Suprapubic skin (tissue), 4 donors: Measurements from ENCODE around the gene DTNBP1. TPM values are rescaled to one million over a fixed set of nuclear protein-coding genes. Genes with fewer than 3 reads are reported as not detected.

Experiments used
- DNase-seq, 2 donors: peaks; one replicate each; pipeline ENCODE4 v3.0.0-alpha.2; 2019; ENCODE audit warnings: low spot score in 2 of 2
- H3K27ac ChIP-seq: fragments of 200-600 bp; sonication (generic); one replicate; pipeline ENCODE4 v1.5.1; 2019
- H3K27me3 ChIP-seq: fragments of 200-600 bp; sonication (generic); one replicate; pipeline ENCODE4 v1.5.1; 2019
- H3K36me3 ChIP-seq: fragments of 200-600 bp; sonication (generic); one replicate; pipeline ENCODE4 v1.5.1; 2019
- H3K4me1 ChIP-seq: fragments of 200-600 bp; sonication (generic); one replicate; pipeline ENCODE4 v1.5.1; 2019
- H3K4me3 ChIP-seq: fragments of 200-600 bp; sonication (generic); one replicate; pipeline ENCODE4 v1.5.1; 2019; ENCODE audit warnings: mild to moderate bottlenecking
- H3K9me3 ChIP-seq: fragments of 200-600 bp; sonication (generic); one replicate; pipeline ENCODE4 v1.5.1; 2019
- CTCF ChIP-seq, 2 donors: fragments of 200-600 bp in 1 of 2; fragments of 450-650 bp in 1 of 2; sonication (generic) in 1 of 2; IDR thresholded peaks; one replicate each; pipeline ENCODE4 v1.5.1; 2016 to 2019; ENCODE audit warnings: antibody characterized with exemption in 2 of 2, mild to moderate bottlenecking in 1 of 2, moderate library complexity in 1 of 2
- EP300 ChIP-seq: sonication (generic); formaldehyde crosslinking; IDR thresholded peaks from one replicate; pipeline ENCODE4 v1.6.1; 2017; ENCODE audit warnings: antibody characterized with exemption
- POLR2A ChIP-seq, 2 donors: fragments of 450-650 bp; IDR thresholded peaks; one replicate each; pipeline ENCODE4 v1.6.1; 2017; ENCODE audit warnings: antibody characterized with exemption in 2 of 2, mild to moderate bottlenecking in 2 of 2, moderate library complexity in 2 of 2
- POLR2AphosphoS5 ChIP-seq, 3 donors: sonication (generic); formaldehyde crosslinking; IDR thresholded peaks; one replicate each; pipeline ENCODE4 v1.6.1; 2017; ENCODE audit warnings: antibody characterized with exemption in 3 of 3
- WGBS: methylation state at CpG from one replicate; pipeline ENCODE4 v1.1.5; 2018; 5-methylcytosine and 5-hydroxymethylcytosine counted together
- total RNA-seq, 4 donors: library from RNA; depleted of rRNA; stranded (reverse); fragments of >200 nt; gene quantifications; one replicate each; pipeline ENCODE4 v1.1.0, GENCODE V29; 2016

Gene DTNBP1
- total RNA-seq, 4 donors from 2014 or later, result 12.7 to 17.1 (median 16.4) TPM

GRCh38 chr6:15512721-15513120 is 150.1 kb downstream of the DTNBP1 start:
- 94% methylated on average over 5 of the region's 9 CpGs for WGBS

DNA sequence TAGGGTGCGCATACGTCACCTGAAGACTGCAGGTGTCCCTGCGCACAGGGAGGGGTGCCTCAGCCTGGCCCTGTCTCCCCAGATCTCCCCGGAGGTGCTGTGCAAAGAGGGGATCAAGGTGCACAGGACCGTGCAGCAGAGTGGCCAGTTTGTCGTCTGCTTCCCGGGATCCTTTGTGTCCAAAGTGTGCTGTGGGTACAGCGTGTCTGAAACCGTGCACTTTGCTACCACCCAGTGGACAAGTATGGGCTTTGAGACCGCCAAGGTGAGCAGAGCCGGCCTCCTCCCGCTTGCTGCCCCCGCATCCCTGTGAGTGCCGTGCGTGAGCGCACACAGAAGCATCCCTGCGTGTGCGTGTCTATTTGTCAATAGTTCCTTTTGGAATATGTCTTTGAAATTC is 150.7 kb downstream of the DTNBP1 start:
- no peaks in the 10 kb centered on the region for H3K27me3 ChIP-seq
- no peak overlapping the region for H3K27ac ChIP-seq
- no peak for DNase-seq
- WGBS, result 95% methylated on average over 16 of the region's 18 CpGs
- no peak for TF ChIP-seq EP300
- TF ChIP-seq POLR2AphosphoS5 (IDR thresholded peaks at IDR 0.05), result no peak
- TF ChIP-seq POLR2A (IDR thresholded peaks at IDR 0.05), result no peak
- no peak for TF ChIP-seq CTCF (IDR thresholded peaks at IDR 0.05)
- no peaks in the 10 kb centered on the region for H3K9me3 ChIP-seq
- H3K4me3 ChIP-seq, result no peak overlapping the region
- peaks cover 7% of the 10 kb centered on the region for H3K4me1 ChIP-seq
- H3K36me3 ChIP-seq, result peaks cover 83% of the 10 kb centered on the region

More at GRCh38 chr6:15512721-15513120, 150.1 kb downstream of the DTNBP1 start:
- Histone ChIP-seq H3K4me1 (peaks cover 7% of the 10 kb centered on the region), H3K27ac (no peak overlapping the region), H3K36me3 (peaks cover 83% of the 10 kb centered on the region), H3K9me3 (no peaks in the 10 kb centered on the region), H3K27me3 (no peaks in the 10 kb centered on the region), H3K4me3 (no peak overlapping the region)
- DNase-seq, result no peak
- no peak for TF ChIP-seq POLR2AphosphoS5 (IDR thresholded peaks at IDR 0.05)
- no peak for TF ChIP-seq POLR2A (IDR thresholded peaks at IDR 0.05)
- no peak for TF ChIP-seq EP300
- TF ChIP-seq CTCF (IDR thresholded peaks at IDR 0.05), result no peak

DNA sequence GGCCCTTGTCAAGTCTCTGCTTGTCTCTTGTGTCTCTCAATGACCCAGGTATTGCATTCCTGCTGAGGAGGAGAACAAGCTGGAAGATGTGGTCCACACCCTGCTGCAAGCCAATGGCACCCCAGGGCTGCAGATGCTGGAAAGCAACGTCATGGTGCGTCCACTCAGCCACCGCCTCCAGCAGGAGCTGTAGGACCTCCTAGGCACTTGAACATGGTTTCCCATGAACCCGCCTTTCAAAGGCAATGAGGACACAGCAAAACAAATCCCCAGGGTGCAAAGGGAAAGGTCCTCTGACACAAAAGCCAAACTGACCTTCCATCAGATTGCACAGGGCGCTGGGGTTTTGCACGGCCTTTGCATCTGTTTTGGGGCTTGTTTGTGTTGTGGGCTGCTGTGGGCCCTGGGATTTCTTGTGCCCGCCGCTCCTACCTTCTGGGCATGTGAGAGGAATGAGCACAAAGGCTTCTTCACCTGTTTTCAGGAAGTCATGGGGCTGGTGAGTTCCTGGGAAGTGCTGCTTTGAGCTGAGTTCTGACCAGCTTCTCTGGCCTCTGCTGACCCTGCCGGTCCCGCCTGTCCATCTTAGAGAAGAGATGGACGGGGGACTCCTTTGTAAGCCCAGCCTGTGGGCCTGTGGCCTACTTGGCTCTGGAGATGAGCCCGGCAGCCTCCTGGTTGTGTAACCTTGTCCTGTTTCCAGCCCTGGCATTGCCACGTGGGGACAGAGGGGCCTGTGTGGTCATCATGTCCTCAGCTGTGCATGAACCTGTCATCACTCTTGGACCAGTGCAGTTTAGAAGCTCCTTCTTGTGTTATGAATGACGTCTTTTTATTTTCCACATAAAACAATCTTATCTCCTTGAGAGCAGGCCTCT is 151.3 kb downstream of the DTNBP1 start:
- Histone ChIP-seq H3K4me1 (peaks cover 7% of the 10 kb centered on the region), H3K27me3 (no peaks in the 10 kb centered on the region), H3K36me3 (peaks cover 82% of the 10 kb centered on the region), H3K27ac (no peak overlapping the region), H3K9me3 (no peaks in the 10 kb centered on the region), H3K4me3 (no peak overlapping the region)
- DNase-seq, result no peak
- TF ChIP-seq CTCF (IDR thresholded peaks at IDR 0.05), result no peak
- no peak for TF ChIP-seq POLR2A (IDR thresholded peaks at IDR 0.05)
- no peak for TF ChIP-seq EP300
- TF ChIP-seq POLR2AphosphoS5 (IDR thresholded peaks at IDR 0.05), result no peak
- WGBS, result 93% methylated on average over 10 of the region's 14 CpGs

GRCh38 chr6:15510536-15511247 is 152.1 kb downstream of the DTNBP1 start:
- Histone ChIP-seq H3K27me3 (no peaks in the 10 kb centered on the region), H3K9me3 (no peaks in the 10 kb centered on the region), H3K27ac (no peak overlapping the region), H3K4me3 (no peak overlapping the region), H3K36me3 (peaks cover 84% of the 10 kb centered on the region), H3K4me1 (peaks cover 12% of the 10 kb centered on the region)
- TF ChIP-seq POLR2AphosphoS5 (IDR thresholded peaks at IDR 0.05) (no peak), POLR2A (IDR thresholded peaks at IDR 0.05) (no peak), EP300 (no peak), CTCF (IDR thresholded peaks at IDR 0.05) (no peak)
- no peak for DNase-seq
- 100% methylated on average over 2 of the region's 16 CpGs for WGBS

DNA sequence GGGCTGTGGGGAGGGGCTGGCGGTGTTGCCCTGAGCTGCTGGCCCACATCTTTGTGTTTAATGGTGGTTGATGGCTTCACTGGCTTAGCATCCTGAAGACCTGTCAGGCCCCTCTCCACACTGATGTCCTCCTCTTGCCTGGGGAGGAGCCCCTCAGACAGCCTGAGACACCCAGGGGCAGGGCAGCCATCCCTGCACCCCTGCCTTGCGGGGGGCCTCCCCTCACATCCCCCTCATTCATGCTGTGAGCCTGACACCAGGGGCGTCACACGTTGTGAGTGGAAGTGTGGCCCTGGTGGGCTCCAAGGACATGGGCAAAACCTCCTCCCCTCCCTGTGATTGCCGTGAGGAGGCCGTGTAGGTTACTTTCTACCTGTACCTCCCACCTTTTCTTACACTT is 152.7 kb downstream of the DTNBP1 start:
- H3K9me3 ChIP-seq, result no peaks in the 10 kb centered on the region
- WGBS, result 95% methylated on average over 6 of the region's 6 CpGs
- peaks cover 85% of the 10 kb centered on the region for H3K36me3 ChIP-seq
- DNase-seq, result peak in 1 of 2 donors; percentile 45
- H3K27ac ChIP-seq, result no peak overlapping the region
- H3K27me3 ChIP-seq, result no peaks in the 10 kb centered on the region
- H3K4me1 ChIP-seq, result peaks cover 17% of the 10 kb centered on the region
- TF ChIP-seq CTCF (IDR thresholded peaks at IDR 0.05) (no peak), EP300 (no peak), POLR2A (IDR thresholded peaks at IDR 0.05) (no peak), POLR2AphosphoS5 (IDR thresholded peaks at IDR 0.05) (no peak)
- no peak overlapping the region for H3K4me3 ChIP-seq
